B cell (primary cell): ENCODE measurements around the gene COL28A1.

Experiments used
- CTCF ChIP-seq: fragments of 200-600 bp; IDR thresholded peaks from one replicate; pipeline ENCODE4 v1.8.0; 2022; ENCODE audit warnings: antibody characterized with exemption, mild to moderate bottlenecking
- EZH2 ChIP-seq: IDR thresholded peaks from 2 replicates; pipeline ENCODE4 v1.6.1; 2012; ENCODE audit warnings: borderline replicate concordance, low read depth, mild to moderate bottlenecking, moderate library complexity, low read length; ENCODE audit not compliant: insufficient read depth, poor library complexity, severe bottlenecking

- TF ChIP-seq CTCF, result no peak
- no peak for TF ChIP-seq EZH2
Observed at GRCh38 chr7:7370076-7370475, 165.6 kb downstream of the COL28A1 start.
